Endothelial cell of umbilical vein (primary cell): ENCODE results near the gene MRPL38. TPM values are rescaled to one million over a fixed set of nuclear protein-coding genes. Genes with fewer than 3 reads are reported as not detected.

Experiments used
- BruUV-seq: library from RNA; stranded (reverse); fragments of 400-500 nt; replicated peaks from 2 replicates; lab custom pipeline; 2021; lab: Mats Ljungman, UMichigan
- CTCF ChIA-PET: fragments of 300-600, 350-600 bp; sonication (Branson Sonifier 250); formaldehyde crosslinking; loops from one replicate; lab custom pipeline; 2021; ENCODE audit warnings: antibody characterized with exemption, inconsistent platforms; lab: Charles Lee
- POLR2A ChIA-PET: fragments of 300-600, 350-600 bp; sonication (Branson Sonifier 250); formaldehyde crosslinking; loops from one replicate; lab custom pipeline; 2021; ENCODE audit warnings: antibody characterized with exemption, inconsistent platforms; lab: Charles Lee
- DNase-seq: peaks from one replicate; pipeline ENCODE4 v3.0.0-alpha.2; 2011; ENCODE audit warnings: low read depth, low spot score
- FAIRE-seq: peaks from 2 replicates; lab custom pipeline; 2011; peaks lifted over from hg19 to GRCh38; lab: Jason Lieb, UNC
- H2AFZ ChIP-seq: 2 replicates; pipeline ENCODE4 v1.6.0; 2012; ENCODE audit warnings: low read depth, low read length, control low read depth, inconsistent platforms
- H3K27ac ChIP-seq: 2 replicates; pipeline ENCODE4 v1.5.1; 2011; ENCODE audit warnings: low read depth, mild to moderate bottlenecking, control low read depth, low read length, moderate library complexity; ENCODE audit not compliant: insufficient read depth
- H3K27me3 ChIP-seq, 2 experiments: 2 replicates each; pipeline versions ENCODE4 v1.6.0 to v1.6.1; 2011; ENCODE audit warnings: low read length in 2 of 2, mixed read lengths in 1 of 2; ENCODE audit not compliant: control insufficient read depth in 2 of 2, insufficient read depth in 2 of 2
- H3K36me3 ChIP-seq, 2 experiments: 2 replicates in 1 of 2; 3 replicates in 1 of 2; pipeline ENCODE4 v1.5.1; 2011; ENCODE audit warnings: low read length in 2 of 2, mild to moderate bottlenecking in 1 of 2, moderate library complexity in 1 of 2; ENCODE audit not compliant: control insufficient read depth in 2 of 2, insufficient read depth in 2 of 2; ENCODE audit errors: extremely low read depth in 1 of 2
- H3K4me1 ChIP-seq: 3 replicates; pipeline ENCODE4 v1.5.1; 2011; ENCODE audit warnings: mild to moderate bottlenecking, low read length; ENCODE audit not compliant: control insufficient read depth, insufficient read depth; ENCODE audit errors: extremely low read depth
- H3K4me2 ChIP-seq: 2 replicates; pipeline ENCODE4 v1.6.1; 2011; ENCODE audit warnings: low read length, control low read depth, mixed read lengths; ENCODE audit not compliant: insufficient read depth
- H3K4me3 ChIP-seq, 3 experiments: fragments of 200-600 bp in 1 of 3; sonication (generic), shearing (Covaris generic) in 1 of 3; replicated peaks in 1 of 3; 2 replicates each; pipeline ENCODE4 v1.5.1; 2011 to 2016; ENCODE audit warnings: control low read depth in 3 of 3, low read length in 3 of 3, mild to moderate bottlenecking in 2 of 3, inconsistent platforms in 1 of 3, low read depth in 1 of 3, moderate library complexity in 1 of 3; ENCODE audit not compliant: insufficient read depth in 1 of 3
- H3K79me2 ChIP-seq: 2 replicates; pipeline ENCODE4 v1.6.0; 2012; ENCODE audit warnings: low read length, inconsistent platforms; ENCODE audit not compliant: control insufficient read depth, insufficient read depth
- H3K9ac ChIP-seq: replicated peaks from 2 replicates; pipeline ENCODE3; 2011; ENCODE audit warnings: low read length, control low read depth; ENCODE audit not compliant: insufficient read depth; ENCODE audit errors: extremely low read depth
- H3K9me1 ChIP-seq: replicated peaks from 3 replicates; pipeline ENCODE4 v1.6.0; 2011; ENCODE audit warnings: mild to moderate bottlenecking, low read length; ENCODE audit not compliant: control insufficient read depth, insufficient read depth; ENCODE audit errors: extremely low read depth
- H3K9me3 ChIP-seq: replicated peaks from 2 replicates; pipeline ENCODE4 v1.5.1; 2012; ENCODE audit warnings: low read length, inconsistent platforms; ENCODE audit not compliant: control insufficient read depth, insufficient read depth
- H4K20me1 ChIP-seq: replicated peaks from 2 replicates; pipeline ENCODE3; 2011; ENCODE audit warnings: mild to moderate bottlenecking, low read length; ENCODE audit not compliant: control insufficient read depth, insufficient read depth; ENCODE audit errors: extremely low read depth
- CTCF ChIP-seq, 2 donors: IDR thresholded peaks; 1 replicate in 1 of 2; 2 replicates in 1 of 2; pipeline ENCODE4 v1.5.1; 2011; ENCODE audit warnings: low read length in 2 of 2, mild to moderate bottlenecking in 2 of 2, moderate library complexity in 2 of 2, control low read depth in 1 of 2, inconsistent platforms in 1 of 2, low read depth in 1 of 2; ENCODE audit not compliant: insufficient read depth in 1 of 2; ENCODE audit errors: extremely low read depth in 1 of 2
- EZH2 ChIP-seq: IDR thresholded peaks from 2 replicates; pipeline ENCODE4 v1.6.1; 2012; ENCODE audit warnings: borderline replicate concordance, low read depth, mild to moderate bottlenecking, moderate library complexity, low read length, inconsistent platforms; ENCODE audit not compliant: severe bottlenecking
- FOS ChIP-seq: IDR thresholded peaks from 2 replicates; pipeline ENCODE4 v1.6.1; 2011; ENCODE audit warnings: mild to moderate bottlenecking, low read length, moderate library complexity, borderline replicate concordance; ENCODE audit not compliant: insufficient read depth
- GATA2 ChIP-seq: IDR thresholded peaks from 2 replicates; pipeline ENCODE4 v1.7.0; 2011; ENCODE audit warnings: low read depth, mild to moderate bottlenecking, moderate library complexity, mixed read lengths, low read length; ENCODE audit not compliant: insufficient read length, insufficient read depth
- JUN ChIP-seq: IDR thresholded peaks from 2 replicates; pipeline ENCODE4 v1.6.1; 2011; ENCODE audit warnings: borderline replicate concordance, low read depth; ENCODE audit not compliant: insufficient read length, insufficient read depth
- MAX ChIP-seq: IDR thresholded peaks from 2 replicates; pipeline ENCODE4 v1.6.1; 2011; ENCODE audit not compliant: insufficient read depth, insufficient read length
- MYC ChIP-seq: IDR thresholded peaks from one replicate; pipeline ENCODE4 v1.6.1; 2011; ENCODE audit warnings: mild to moderate bottlenecking, low read depth, low read length
- POLR2A ChIP-seq: IDR thresholded peaks from 2 replicates; pipeline ENCODE4 v1.6.1; 2012; ENCODE audit warnings: low read depth, mild to moderate bottlenecking, control low read depth, low read length
- POLR2AphosphoS5 ChIP-seq: IDR thresholded peaks from 2 replicates; pipeline ENCODE4 v1.6.1; 2012; ENCODE audit warnings: low read depth, mild to moderate bottlenecking, control low read depth, low read length, moderate library complexity; ENCODE audit not compliant: insufficient read depth
- dilution Hi-C: fragments of 300-500 bp; cut with MboI; formaldehyde crosslinking; loops from one replicate; pipeline ENCODE4 v1.15.0; 2019; ENCODE audit warnings: low sequenced_read_pairs; ENCODE audit not compliant: extremely low pct_ligation_motif_present
- intact Hi-C: fragments of 100-400 bp; cut with micrococcal nuclease; formaldehyde crosslinking; loops from one replicate; pipeline ENCODE4 v1.10.0; 2022
- polyA plus RNA-seq, 4 experiments: library from polyadenylated mRNA; depleted of rRNA in 3 of 4; stranded (reverse) in 3 of 4; unstranded in 1 of 4; fragments of >200 nt; gene quantifications; 2 replicates each; pipeline versions ENCODE4 v1.2.1 to v1.2.3, GENCODE V29; 2011 to 2012; ENCODE audit warnings: missing spikeins in 1 of 4
- total RNA-seq: library from RNA; stranded (reverse); gene quantifications from 2 replicates; pipeline ENCODE4 v1.2.3, GENCODE V29; 2021

Gene MRPL38
- total and polyA plus RNA-seq, 2 donors (not counting 3 experiments of a cell fraction or from before 2014, with no cell fraction given), result 82.7 to 93.8 TPM

- CTCF ChIA-PET, result interaction anchor here (1.1 to 1.7 kb wide), 2 partner anchors 21 to 108 kb away, joined by 3 to 4 read pairs; partner anchors contain the start of gene TRIM47
Measured at GRCh38 chr17:75898791-75899190, 5.9 kb downstream of the MRPL38 start.

More at GRCh38 chr17:75898791-75899190, 5.9 kb downstream of the MRPL38 start:
- Histone ChIP-seq H3K4me3 (no peak overlapping the region), H3K79me2 (peaks cover 22% of the 10 kb centered on the region), H3K36me3 (peaks cover 7 to 28% of the 10 kb centered on the region in 2 experiments), H3K4me2 (no peak overlapping the region), H2AFZ (no peak overlapping the region), H4K20me1 (no peaks in the 10 kb centered on the region), H3K9me1 (no peaks in the 10 kb centered on the region), H3K9me3 (no peaks in the 10 kb centered on the region), H3K4me1 (peaks cover 20% of the 10 kb centered on the region), H3K9ac (no peak overlapping the region), H3K27ac (no peak overlapping the region), H3K27me3 (no peaks in the 10 kb centered on the region)
- BruUV-seq, result no TSS peak
- no peak for DNase-seq
- dilution Hi-C loops, result no loop called here
- no peak for FAIRE-seq
- intact Hi-C loops, result loop anchor here (5.0 kb wide), 1 partner anchor 121 kb away; a partner anchor contains a TSS
- POLR2A ChIA-PET, result no interaction called here
- no peak for TF ChIP-seq POLR2A
- no peak for TF ChIP-seq FOS
- TF ChIP-seq POLR2AphosphoS5, result no peak
- no peak for TF ChIP-seq JUN
- TF ChIP-seq MAX, result no peak
- TF ChIP-seq GATA2, result no peak
- TF ChIP-seq EZH2, result no peak
- TF ChIP-seq CTCF (IDR thresholded peaks at IDR 0.05; ENCODE audit: extremely low read depth in 1 of 2, insufficient read depth in 1 of 2, low read depth in 1 of 2, low read length in 2 of 2), result no peak
- TF ChIP-seq MYC, result no peak
